Measurements from ENCODE around the gene RAB4B.
A peak's percentile ranks its signal among the peaks of the same experiment; 100 is the strongest.
"Not testable (repeated sequence)": the region's sequence is repeated elsewhere in the genome, so short reads cannot be mapped to it uniquely, and the experiment has no call there.

Gene RAB4B

GRCh38 chr19:40829205-40829604 is 51.2 kb downstream of the RAB4B start:
- no peak overlapping the region for H3K4me3 ChIP-seq (ENCODE audit: low read depth, low read length)
- H3K27me3 ChIP-seq (ENCODE audit: control insufficient read depth, insufficient read depth, low read length): no peaks in the 10 kb centered on the region
- H3K9ac ChIP-seq (ENCODE audit: low read depth, low read length): no peak overlapping the region
- H3K36me3 ChIP-seq (ENCODE audit: control insufficient read depth, insufficient read depth, low read length): no peaks in the 10 kb centered on the region
- H3K4me1 ChIP-seq (ENCODE audit: control insufficient read depth, insufficient read depth, low read length): no peaks in the 10 kb centered on the region
- no peak overlapping the region for H3K27ac ChIP-seq (ENCODE audit: low read depth, low read length)
- no peaks in the 10 kb centered on the region for H3K9me3 ChIP-seq (ENCODE audit: control insufficient read depth, insufficient read depth, low read length)

GRCh38 chr19:40830741-40831140 is 52.7 kb downstream of the RAB4B start:
- H3K27ac ChIP-seq (ENCODE audit: low read depth, low read length); H3K9ac ChIP-seq (ENCODE audit: low read depth, low read length); H3K4me1 ChIP-seq (ENCODE audit: control insufficient read depth, insufficient read depth, low read length); H3K4me3 ChIP-seq (ENCODE audit: low read depth, low read length); H3K36me3 ChIP-seq (ENCODE audit: control insufficient read depth, insufficient read depth, low read length); H3K27me3 ChIP-seq (ENCODE audit: control insufficient read depth, insufficient read depth, low read length); H3K9me3 ChIP-seq (ENCODE audit: control insufficient read depth, insufficient read depth, low read length): not testable (repeated sequence)

- Histone ChIP-seq H3K9me3 (ENCODE audit: control insufficient read depth, insufficient read depth, low read length) (no peaks in the 10 kb centered on the region), H3K4me1 (ENCODE audit: control insufficient read depth, insufficient read depth, low read length) (no peaks in the 10 kb centered on the region), H3K27ac (ENCODE audit: low read depth, low read length) (no peak overlapping the region), H3K4me3 (ENCODE audit: low read depth, low read length) (no peak overlapping the region), H3K27me3 (ENCODE audit: control insufficient read depth, insufficient read depth, low read length) (no peaks in the 10 kb centered on the region), H3K9ac (ENCODE audit: low read depth, low read length) (no peak overlapping the region), H3K36me3 (ENCODE audit: control insufficient read depth, insufficient read depth, low read length) (no peaks in the 10 kb centered on the region)
Measured at GRCh38 chr19:40831502-40832430, 53.7 kb downstream of the RAB4B start.

- H3K4me3 ChIP-seq (ENCODE audit: low read depth, low read length); H3K9me3 ChIP-seq (ENCODE audit: control insufficient read depth, insufficient read depth, low read length); H3K27me3 ChIP-seq (ENCODE audit: control insufficient read depth, insufficient read depth, low read length); H3K9ac ChIP-seq (ENCODE audit: low read depth, low read length); H3K36me3 ChIP-seq (ENCODE audit: control insufficient read depth, insufficient read depth, low read length); H3K27ac ChIP-seq (ENCODE audit: low read depth, low read length); H3K4me1 ChIP-seq (ENCODE audit: control insufficient read depth, insufficient read depth, low read length): not testable (repeated sequence)
Measured at GRCh38 chr19:40832431-40832790, 54.4 kb downstream of the RAB4B start.

- H3K9ac ChIP-seq (ENCODE audit: low read depth, low read length); H3K4me3 ChIP-seq (ENCODE audit: low read depth, low read length); H3K4me1 ChIP-seq (ENCODE audit: control insufficient read depth, insufficient read depth, low read length); H3K27ac ChIP-seq (ENCODE audit: low read depth, low read length); H3K27me3 ChIP-seq (ENCODE audit: control insufficient read depth, insufficient read depth, low read length); H3K9me3 ChIP-seq (ENCODE audit: control insufficient read depth, insufficient read depth, low read length); H3K36me3 ChIP-seq (ENCODE audit: control insufficient read depth, insufficient read depth, low read length): not testable (repeated sequence)
Measured at GRCh38 chr19:40833728-40834533, 55.9 kb downstream of the RAB4B start.

- Histone ChIP-seq H3K4me1 (ENCODE audit: control insufficient read depth, insufficient read depth, low read length) (no peaks in the 10 kb centered on the region), H3K4me3 (ENCODE audit: low read depth, low read length) (no peak overlapping the region), H3K9me3 (ENCODE audit: control insufficient read depth, insufficient read depth, low read length) (no peaks in the 10 kb centered on the region), H3K27me3 (ENCODE audit: control insufficient read depth, insufficient read depth, low read length) (no peaks in the 10 kb centered on the region), H3K36me3 (ENCODE audit: control insufficient read depth, insufficient read depth, low read length) (no peaks in the 10 kb centered on the region), H3K9ac (ENCODE audit: low read depth, low read length) (no peak overlapping the region), H3K27ac (ENCODE audit: low read depth, low read length) (no peak overlapping the region)
Measured at GRCh38 chr19:40836754-40837429, 58.8 kb downstream of the RAB4B start.

- H3K9me3 ChIP-seq (ENCODE audit: control insufficient read depth, insufficient read depth, low read length); H3K4me1 ChIP-seq (ENCODE audit: control insufficient read depth, insufficient read depth, low read length); H3K27me3 ChIP-seq (ENCODE audit: control insufficient read depth, insufficient read depth, low read length); H3K36me3 ChIP-seq (ENCODE audit: control insufficient read depth, insufficient read depth, low read length); H3K4me3 ChIP-seq (ENCODE audit: low read depth, low read length); H3K9ac ChIP-seq (ENCODE audit: low read depth, low read length); H3K27ac ChIP-seq (ENCODE audit: low read depth, low read length): not testable (repeated sequence)
Measured at GRCh38 chr19:40838477-40838876, 60.4 kb downstream of the RAB4B start.

- H3K9me3 ChIP-seq (ENCODE audit: control insufficient read depth, insufficient read depth, low read length); H3K9ac ChIP-seq (ENCODE audit: low read depth, low read length); H3K27me3 ChIP-seq (ENCODE audit: control insufficient read depth, insufficient read depth, low read length); H3K36me3 ChIP-seq (ENCODE audit: control insufficient read depth, insufficient read depth, low read length); H3K4me1 ChIP-seq (ENCODE audit: control insufficient read depth, insufficient read depth, low read length); H3K4me3 ChIP-seq (ENCODE audit: low read depth, low read length); H3K27ac ChIP-seq (ENCODE audit: low read depth, low read length): not testable (repeated sequence)
Measured at GRCh38 chr19:40842012-40842411, 64.0 kb downstream of the RAB4B start.

GRCh38 chr19:40842997-40843652 is 65.1 kb downstream of the RAB4B start:
- peak overlapping the region; percentile 53 for H3K4me3 ChIP-seq (ENCODE audit: low read depth, low read length)
- not testable (repeated sequence) for H3K36me3 ChIP-seq (ENCODE audit: control insufficient read depth, insufficient read depth, low read length); H3K9me3 ChIP-seq (ENCODE audit: control insufficient read depth, insufficient read depth, low read length); H3K9ac ChIP-seq (ENCODE audit: low read depth, low read length); H3K27me3 ChIP-seq (ENCODE audit: control insufficient read depth, insufficient read depth, low read length); H3K27ac ChIP-seq (ENCODE audit: low read depth, low read length); H3K4me1 ChIP-seq (ENCODE audit: control insufficient read depth, insufficient read depth, low read length)

- Histone ChIP-seq H3K27me3 (ENCODE audit: control insufficient read depth, insufficient read depth, low read length) (peaks cover 10% of the 10 kb centered on the region), H3K4me3 (ENCODE audit: low read depth, low read length) (peak overlapping the region; percentile 53)
- H3K27ac ChIP-seq (ENCODE audit: low read depth, low read length); H3K4me1 ChIP-seq (ENCODE audit: control insufficient read depth, insufficient read depth, low read length); H3K9me3 ChIP-seq (ENCODE audit: control insufficient read depth, insufficient read depth, low read length); H3K36me3 ChIP-seq (ENCODE audit: control insufficient read depth, insufficient read depth, low read length); H3K9ac ChIP-seq (ENCODE audit: low read depth, low read length): not testable (repeated sequence)
Measured at GRCh38 chr19:40843653-40844052, 65.6 kb downstream of the RAB4B start.

Data from HUES48 (cell line).